Stimulated activated CD8-positive, alpha-beta memory T cell treated with anti-CD3 and anti-CD28 coated beads, Interleukin-4, amount 100 ng/mL, for 4 hours (primary cell): Measurements from ENCODE around the gene DLG2.
"Not testable (repeated sequence)": the region's sequence is repeated elsewhere in the genome, so short reads cannot be mapped to it uniquely, and the experiment has no call there.

Source experiments
- DNase-seq, 2 donors: peaks; one replicate each; pipeline ENCODE4 v3.0.0-alpha.2; 2020; ENCODE audit warnings: low read depth in 2 of 2, low spot score in 1 of 2

The DLG2 gene

GRCh38 chr11:83617671-83618070 lies 2009.5 kb downstream of the DLG2 start:
- no peak for DNase-seq

- DNase-seq, result no peak
Measured at GRCh38 chr11:83613767-83614121, 2013.4 kb downstream of the DLG2 start.

- no peak for DNase-seq
Measured at GRCh38 chr11:83612891-83613766, 2014.0 kb downstream of the DLG2 start.

GRCh38 chr11:83611600-83611999 lies 2015.5 kb downstream of the DLG2 start:
- DNase-seq, result no peak

GRCh38 chr11:83611031-83611430 lies 2016.1 kb downstream of the DLG2 start:
- no peak for DNase-seq

GRCh38 chr11:83609191-83609590 lies 2018.0 kb downstream of the DLG2 start:
- DNase-seq, result no peak

- DNase-seq, result no peak
Measured at GRCh38 chr11:83608571-83608970, 2018.6 kb downstream of the DLG2 start.

- no peak for DNase-seq
Measured at GRCh38 chr11:83601914-83602527, 2025.1 kb downstream of the DLG2 start.

GRCh38 chr11:83601201-83601913 lies 2025.8 kb downstream of the DLG2 start:
- no peak for DNase-seq

GRCh38 chr11:83600661-83601060 lies 2026.5 kb downstream of the DLG2 start:
- DNase-seq, result no peak

GRCh38 chr11:83599066-83599465 lies 2028.1 kb downstream of the DLG2 start:
- no peak for DNase-seq

GRCh38 chr11:83587797-83588196 lies 2039.3 kb downstream of the DLG2 start:
- not testable (repeated sequence) for DNase-seq

GRCh38 chr11:83583757-83584366 lies 2043.3 kb downstream of the DLG2 start:
- no peak for DNase-seq

GRCh38 chr11:83574519-83574918 lies 2052.6 kb downstream of the DLG2 start:
- no peak for DNase-seq

- DNase-seq, result no peak
Measured at GRCh38 chr11:83572581-83573496, 2054.3 kb downstream of the DLG2 start.

GRCh38 chr11:83571302-83571701 lies 2055.8 kb downstream of the DLG2 start:
- no peak for DNase-seq

GRCh38 chr11:83569134-83569805 lies 2057.9 kb downstream of the DLG2 start:
- DNase-seq, result no peak

- no peak for DNase-seq
Measured at GRCh38 chr11:83568516-83568915, 2058.6 kb downstream of the DLG2 start.

GRCh38 chr11:83566950-83567349 lies 2060.2 kb downstream of the DLG2 start:
- DNase-seq, result no peak

GRCh38 chr11:83564870-83565269 lies 2062.3 kb downstream of the DLG2 start:
- no peak for DNase-seq
